IPS DF 6.9 (cell line): ENCODE results near the gene FGF23.

Experiments
- DNase-seq: peaks from one replicate; pipeline ENCODE4 v3.0.0-alpha.2; 2013; ENCODE audit warnings: low read depth, low spot score
- H3K27ac ChIP-seq: one replicate; pipeline ENCODE4 v1.5.1; 2013; ENCODE audit warnings: low read length, control low read depth
- H3K27me3 ChIP-seq: 2 replicates; pipeline ENCODE4 v1.6.1; 2013; ENCODE audit warnings: mild to moderate bottlenecking, low read length; ENCODE audit not compliant: control insufficient read depth, insufficient read depth
- H3K36me3 ChIP-seq: 2 replicates; pipeline ENCODE4 v1.6.1; 2013; ENCODE audit warnings: low read length; ENCODE audit not compliant: control insufficient read depth, insufficient read depth
- H3K4me1 ChIP-seq: 2 replicates; pipeline ENCODE4 v1.6.1; 2013; ENCODE audit warnings: low read length; ENCODE audit not compliant: control insufficient read depth, insufficient read depth
- H3K4me3 ChIP-seq: 2 replicates; pipeline ENCODE4 v1.5.1; 2013; ENCODE audit warnings: mild to moderate bottlenecking, low read length
- H3K9me3 ChIP-seq: 2 replicates; pipeline ENCODE4 v1.6.1; 2013; ENCODE audit warnings: low read length, inconsistent platforms; ENCODE audit not compliant: control insufficient read depth, insufficient read depth
- WGBS: extraction: QIAGEN DNeasy Blood & Tissue Kit; methylation state at CpG from one replicate; pipeline ENCODE4 v1.1.7; 2013; ENCODE audit warnings: mixed read lengths, missing lambda C conversion rate; ENCODE audit not compliant: insufficient read length, insufficient coverage; 5-methylcytosine and 5-hydroxymethylcytosine counted together

The FGF23 gene

GRCh38 chr12:4320497-4320852 lies 59.0 kb downstream of the FGF23 start:
- H3K36me3 ChIP-seq = no peaks in the 10 kb centered on the region
- DNase-seq = no peak
- no peaks in the 10 kb centered on the region for H3K9me3 ChIP-seq
- peak overlapping the region; percentile 48; the same call in 1 of the 2 replicates for H3K4me3 ChIP-seq
- no peak overlapping the region for H3K27ac ChIP-seq
- H3K4me1 ChIP-seq = no peaks in the 10 kb centered on the region
- H3K27me3 ChIP-seq = no peaks in the 10 kb centered on the region
- no CpG with 5 or more reads among the region's 13 CpGs for WGBS
